RWPE1 (cell line): ENCODE results near the gene ZNF416.

ENCODE experiments used
- CTCF ChIA-PET: fragments of 350-600 bp; sonication (Branson Sonifier 250); formaldehyde crosslinking; extraction: SDS; loops from one replicate; lab custom pipeline; 2021; lab: Yijun Ruan, JAX
- POLR2A ChIA-PET: fragments of 400-600 bp; formaldehyde crosslinking; extraction: SDS; loops from one replicate; lab custom pipeline; 2020; ENCODE audit warnings: antibody characterized with exemption; ENCODE audit not compliant: low non-redundant PET; lab: Yijun Ruan, JAX
- DNase-seq: peaks from one replicate; pipeline ENCODE4 v3.0.0; 2012; ENCODE audit warnings: low spot score
- H3K27ac ChIP-seq: fragments of 450-650 bp; 2 replicates; pipeline ENCODE4 v1.5.1; 2017
- CTCF ChIP-seq: fragments of 450-650 bp; conservative IDR thresholded peaks from 2 replicates; pipeline ENCODE4 v1.5.1; 2017; ENCODE audit warnings: low read depth, mild to moderate bottlenecking

The ZNF416 gene

DNA sequence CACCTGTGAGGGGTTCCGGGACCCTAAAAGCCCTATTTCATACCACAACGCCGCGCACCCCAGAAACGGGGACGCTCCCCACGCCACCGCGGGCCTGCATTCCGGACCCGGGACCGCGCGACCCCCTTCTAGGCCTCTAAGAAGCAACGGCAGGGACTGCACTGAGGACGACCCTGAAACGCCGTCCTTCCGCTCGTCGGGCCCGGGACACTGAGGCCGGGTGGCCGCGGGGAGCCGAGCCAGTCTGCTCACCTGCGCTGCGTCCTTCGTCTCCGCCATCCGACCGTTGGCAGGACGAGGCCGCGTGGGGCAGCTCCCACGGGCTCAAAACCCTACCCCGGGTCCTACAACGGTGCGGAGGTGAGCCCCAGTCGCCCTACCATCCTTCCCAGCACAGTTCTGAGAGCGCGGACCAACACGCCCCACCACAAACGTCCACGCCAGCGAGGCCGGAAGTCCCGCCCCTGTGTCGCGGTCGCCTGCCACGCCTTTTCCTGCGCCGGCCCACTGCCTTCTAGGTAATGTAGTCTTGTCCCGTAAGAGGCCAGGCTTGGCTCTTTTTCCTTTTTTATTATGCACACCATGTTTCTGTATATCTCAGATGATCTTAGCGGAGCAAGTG lies 19.2 kb downstream of the ZNF416 start, which contains the start of gene ZNF550:
ZNF550 (minus strand) TSS at position 460 of the 622 bp plus-strand sequence; CDS start at position 279, 181 bp downstream.
- ChIA-PET POLR2A (no interaction called here), CTCF (interaction anchor here (0.7 kb wide), 1 partner anchor 167 kb away, joined by 3 read pairs; no protein-coding TSS in a partner anchor)
- no peak for TF ChIP-seq CTCF
- DNase-seq, result peak; percentile 87
- H3K27ac ChIP-seq, result peak within 1 kb of the TSS; percentile 66

DNA sequence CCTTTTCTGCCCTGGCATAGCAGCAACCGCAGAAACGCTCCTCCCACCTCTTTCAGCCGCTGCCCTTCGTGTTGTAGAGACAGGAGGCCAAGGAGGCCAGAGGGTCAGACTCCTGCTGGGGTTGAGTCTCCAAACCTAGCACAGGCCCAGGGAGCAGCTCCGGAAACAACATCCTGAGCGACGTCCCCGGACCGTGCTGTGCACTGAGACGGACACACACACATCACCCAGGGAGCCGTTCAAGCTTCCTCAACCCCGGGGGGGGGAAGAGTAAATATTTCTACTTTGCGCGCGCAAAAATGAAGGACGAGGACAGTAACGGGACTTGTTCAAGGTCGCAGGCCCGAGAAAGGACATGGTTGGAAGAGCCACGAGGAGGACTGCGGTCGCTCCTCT lies 19.7 kb downstream of the ZNF416 start:
- ChIA-PET CTCF (interaction anchor here (0.7 to 1.1 kb wide), 2 partner anchors 167 to 596 kb away, joined by 3 read pairs; no protein-coding TSS in a partner anchor), POLR2A (interaction anchor here (0.6 kb wide), 1 partner anchor 8 kb away, joined by 3 read pairs; no protein-coding TSS in a partner anchor)
- DNase-seq, result peak; percentile 51
- TF ChIP-seq CTCF, result no peak
- H3K27ac ChIP-seq, result peak overlapping the region; percentile 66

GRCh38 chr19:57558525-57558924 lies 20.2 kb downstream of the ZNF416 start:
- TF ChIP-seq CTCF, result no peak

GRCh38 chr19:57557659-57558058 lies 21.1 kb downstream of the ZNF416 start:
- no peak for DNase-seq
- POLR2A ChIA-PET, result no interaction called here
- TF ChIP-seq CTCF, result no peak
- H3K27ac ChIP-seq, result no peak overlapping the region
- CTCF ChIA-PET, result no interaction called here

More at GRCh38 chr19:57558525-57558924, 20.2 kb downstream of the ZNF416 start:
- POLR2A ChIA-PET, result interaction anchor here (0.6 kb wide), 1 partner anchor 8 kb away, joined by 3 read pairs; no protein-coding TSS in a partner anchor
- no peak overlapping the region for H3K27ac ChIP-seq
- peak; percentile 10 for DNase-seq
- CTCF ChIA-PET, result interaction anchor here (1.1 kb wide), 1 partner anchor 597 kb away, joined by 3 read pairs; no protein-coding TSS in a partner anchor

GRCh38 chr19:57552432-57552831 lies 26.3 kb downstream of the ZNF416 start:
- ChIA-PET CTCF (no interaction called here), POLR2A (no interaction called here)
- DNase-seq, result no peak
- H3K27ac ChIP-seq, result no peak overlapping the region
- TF ChIP-seq CTCF, result no peak

- ChIA-PET CTCF (no interaction called here), POLR2A (no interaction called here)
- DNase-seq, result no peak
- no peak overlapping the region for H3K27ac ChIP-seq
- TF ChIP-seq CTCF, result no peak
Observed at GRCh38 chr19:57546513-57546912, 32.2 kb downstream of the ZNF416 start.
